ENCODE results near the gene GLI1. TPM values are rescaled to one million over a fixed set of nuclear protein-coding genes. Genes with fewer than 3 reads are reported as not detected.

GLI1 gene
- polyA plus RNA-seq, 2 of the 4 experiments (the other 2 are of a cell fraction) = 13.1 to 27.3 TPM

- no peaks in the 10 kb centered on the region for H3K9me3 ChIP-seq
- DNase-seq (ENCODE audit: low read depth in 1 of 2, low spot score in 1 of 2) (no peak), FAIRE-seq (no peak), ATAC-seq (no peak)
- H3K4me2 ChIP-seq = no peak overlapping the region
- CTCF ChIA-PET = interaction anchor here (0.7 to 19.9 kb wide), 9 partner anchors 8 to 286 kb away, joined by 3 to 240 read pairs (median 4); partner anchors contain the start of genes GLI1, INHBE and MARS1
- no peak overlapping the region for H3K27ac ChIP-seq
- POLR2A ChIA-PET = no interaction called here
- WGBS (ENCODE audit: missing lambda C conversion rate) = 62% methylated on average over 4 of the region's 4 CpGs
- TF ChIP-seq PBX3 (IDR thresholded peaks at IDR 0.05) (no peak), HOXB5 (CRISPR knock-in tag; IDR thresholded peaks at IDR 0.05) (no peak), RNF2 (IDR thresholded peaks at IDR 0.05; ENCODE audit: borderline replicate concordance, low read depth) (no peak), POLR2A (IDR thresholded peaks at IDR 0.05; ENCODE audit: low read length) (no peak), ZSCAN20 (CRISPR knock-in tag; IDR thresholded peaks at IDR 0.05) (no peak), RFX5 (IDR thresholded peaks at IDR 0.05) (no peak), MYC (IDR thresholded peaks at IDR 0.05; ENCODE audit: borderline replicate concordance, low read length) (no peak), NPAS2 (CRISPR knock-in tag; IDR thresholded peaks at IDR 0.05; ENCODE audit: borderline replicate concordance) (no peak), HES2 (IDR thresholded peaks at IDR 0.05) (no peak), POLR2AphosphoS2 (conservative IDR thresholded peaks at IDR 0.05; ENCODE audit: low read length) (no peak), SMC3 (IDR thresholded peaks at IDR 0.05) (no peak), ESRRA (IDR thresholded peaks at IDR 0.05; ENCODE audit: borderline replicate concordance, low read length) (no peak), PHF8 (IDR thresholded peaks at IDR 0.05; ENCODE audit: borderline replicate concordance, low read depth) (no peak), TFCP2L1 (CRISPR knock-in tag; IDR thresholded peaks at IDR 0.05) (no peak)
- no peaks in the 10 kb centered on the region for H3K4me1 ChIP-seq
- no peak overlapping the region for H3K4me3 ChIP-seq
These were observed 11.5 kb downstream of the GLI1 start for GRCh38 chr12:57470970-57471656.

- H3K4me3 ChIP-seq = no peak overlapping the region
- no peak overlapping the region for H3K4me2 ChIP-seq
- ChIA-PET CTCF (interaction anchor here (0.7 to 19.9 kb wide), 8 partner anchors 9 to 285 kb away, joined by 3 to 240 read pairs (median 4); partner anchors contain the start of genes GLI1 and INHBE), POLR2A (no interaction called here)
- H3K4me1 ChIP-seq = no peaks in the 10 kb centered on the region
- H3K9me3 ChIP-seq = no peaks in the 10 kb centered on the region
- no peak for ATAC-seq
- no peak overlapping the region for H3K27ac ChIP-seq
- WGBS (ENCODE audit: missing lambda C conversion rate) = 81% methylated on average over 3 of the region's 3 CpGs
- no peak for DNase-seq (ENCODE audit: low read depth in 1 of 2, low spot score in 1 of 2)
- FAIRE-seq = no peak
- TF ChIP-seq SREBF2 (IDR thresholded peaks at IDR 0.05) (no peak), NR3C1 (IDR thresholded peaks at IDR 0.05) (no peak), HEYL (CRISPR knock-in tag; IDR thresholded peaks at IDR 0.05) (no peak), CBX2 (IDR thresholded peaks at IDR 0.05; ENCODE audit: borderline replicate concordance, low read depth) (no peak), BCL3 (IDR thresholded peaks at IDR 0.05) (no peak), REST (IDR thresholded peaks at IDR 0.05) (no peak), JUN (IDR thresholded peaks at IDR 0.05) (no peak), POLR2A (IDR thresholded peaks at IDR 0.05; ENCODE audit: low read length) (no peak), SMC3 (IDR thresholded peaks at IDR 0.05) (no peak), FOSB (CRISPR knock-in tag; IDR thresholded peaks at IDR 0.05) (no peak), PBX3 (IDR thresholded peaks at IDR 0.05) (no peak), BHLHE40 (IDR thresholded peaks at IDR 0.05; ENCODE audit: low read depth, low read length) (no peak), ATOH8 (CRISPR knock-in tag; IDR thresholded peaks at IDR 0.05; ENCODE audit: low read depth) (no peak), HOXB5 (CRISPR knock-in tag; IDR thresholded peaks at IDR 0.05) (no peak), USF2 (IDR thresholded peaks at IDR 0.05) (no peak), CEBPB (IDR thresholded peaks at IDR 0.05) (no peak), RARB (CRISPR knock-in tag; IDR thresholded peaks at IDR 0.05) (no peak), MAFK (IDR thresholded peaks at IDR 0.05; ENCODE audit: partially characterized antibody) (no peak)
These were observed 12.1 kb downstream of the GLI1 start for GRCh38 chr12:57471661-57472060.
